Esophagus squamous epithelium (tissue), 4 donors: ENCODE results near the gene ABHD10.

Experiments used
- CTCF ChIP-seq, 6 experiments: fragments of 450-650 bp in 4 of 6; fragments of 200-600 bp in 2 of 6; sonication (generic) in 2 of 6; IDR thresholded peaks; one replicate each; pipeline ENCODE4 v1.5.1; 2016 to 2019; ENCODE audit warnings: antibody characterized with exemption in 6 of 6, mild to moderate bottlenecking in 4 of 6, moderate library complexity in 4 of 6
- POLR2A ChIP-seq, 4 donors: fragments of 450-650 bp; IDR thresholded peaks; one replicate each; pipeline ENCODE4 v1.6.1; 2017; ENCODE audit warnings: antibody characterized with exemption in 4 of 4, mild to moderate bottlenecking in 4 of 4, moderate library complexity in 3 of 4

DNA sequence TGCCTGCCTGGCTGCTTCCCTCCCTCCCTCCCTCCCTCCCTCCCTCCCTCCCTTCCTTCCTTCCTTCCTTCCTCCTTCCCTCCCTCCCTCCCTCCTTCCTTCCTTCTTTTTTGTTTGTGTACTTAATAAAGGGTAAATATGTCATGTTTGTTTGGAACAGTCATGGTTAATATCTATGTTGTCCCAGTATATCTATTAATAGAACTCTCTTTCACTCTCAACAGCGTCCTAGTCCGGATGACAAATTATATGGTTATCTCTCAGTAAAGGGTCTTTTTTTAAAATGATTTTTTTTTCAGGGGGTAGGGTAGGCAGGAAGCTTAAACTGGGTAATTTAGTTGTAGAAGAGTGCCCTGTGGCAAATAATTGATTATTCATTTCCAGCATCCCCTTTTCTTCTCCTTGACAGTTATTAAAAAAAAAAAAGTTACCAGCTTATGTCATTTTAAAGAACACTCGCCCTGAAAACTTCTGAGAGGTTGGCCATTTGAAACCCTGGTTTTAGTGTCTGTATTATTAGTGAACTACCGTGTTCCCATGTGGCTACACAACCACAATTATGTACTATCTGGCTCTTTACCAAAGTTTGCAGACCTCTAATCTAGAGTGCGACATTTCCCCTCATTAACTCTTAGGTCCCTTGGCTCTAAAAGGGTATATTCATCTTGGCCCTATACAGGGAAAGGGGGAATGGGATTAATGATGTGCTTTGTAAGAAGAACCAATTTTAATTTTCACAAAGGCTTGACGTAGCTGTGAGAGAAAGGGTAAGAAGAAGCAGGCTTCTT is 33.6 kb downstream of the ABHD10 start:
- TF ChIP-seq POLR2A (IDR thresholded peaks at IDR 0.05) (no peak), CTCF (IDR thresholded peaks at IDR 0.05) (no peak)
